ENCODE data around the gene BRINP1.

GRCh38 chr9:119322184-119322583 lies 47.1 kb downstream of the BRINP1 start:
- TF ChIP-seq GATA2 (IDR thresholded peaks at IDR 0.05; ENCODE audit: low read depth, low read length) (no peak), GATA3 (IDR thresholded peaks at IDR 0.05; ENCODE audit: low read depth, low read length) (no peak)
